IMR-90 (cell line): ENCODE measurements around the gene PADI2. TPM values are rescaled to one million over a fixed set of nuclear protein-coding genes. Genes with fewer than 3 reads are reported as not detected.

ENCODE experiments used
- ATAC-seq: fragments of 200-7000 bp; cut with Tn5 transposase; 2 replicates; pipeline ENCODE4 v1.9.1; 2020; ENCODE audit warnings: low read depth, mild to moderate bottlenecking, moderate library complexity
- BruUV-seq: library from RNA; stranded (reverse); fragments of 400-500 nt; replicated peaks from 2 replicates; lab custom pipeline; 2021; lab: Mats Ljungman, UMichigan
- CTCF ChIA-PET: fragments of 300-600 bp; formaldehyde crosslinking; extraction: SDS; loops from one replicate; lab custom pipeline; 2021; ENCODE audit warnings: antibody characterized with exemption; lab: Yijun Ruan, JAX
- POLR2A ChIA-PET: fragments of 300-600 bp; sonication (Branson Sonifier 250); formaldehyde crosslinking; loops from one replicate; lab custom pipeline; 2022; ENCODE audit warnings: antibody characterized with exemption; ENCODE audit not compliant: unreplicated experiment; lab: Charles Lee
- DNase-seq: peaks from one replicate; pipeline ENCODE4 v3.0.0; 2013
- H2AFZ ChIP-seq: replicated peaks from 2 replicates; pipeline ENCODE3; 2013; ENCODE audit warnings: low read length, mild to moderate bottlenecking; ENCODE audit not compliant: poor library complexity
- H2AK5ac ChIP-seq: 2 replicates; pipeline ENCODE4 v1.6.1; 2013; ENCODE audit warnings: low read depth, low read length, inconsistent platforms
- H2AK9ac ChIP-seq: replicated peaks from 2 replicates; pipeline ENCODE3; 2013; ENCODE audit warnings: mild to moderate bottlenecking, low read depth, low read length, moderate library complexity; ENCODE audit not compliant: poor library complexity
- H2BK120ac ChIP-seq: 2 replicates; pipeline ENCODE4 v1.6.1; 2013; ENCODE audit warnings: low read depth, low read length, inconsistent platforms
- H2BK15ac ChIP-seq: 3 replicates; pipeline ENCODE4 v1.6.1; 2013; ENCODE audit warnings: low read depth, low read length, inconsistent platforms
- H2BK20ac ChIP-seq: 2 replicates; pipeline ENCODE4 v1.6.1; 2013; ENCODE audit warnings: low read depth, mild to moderate bottlenecking, inconsistent platforms, low read length, moderate library complexity
- H2BK5ac ChIP-seq: 2 replicates; pipeline ENCODE4 v1.6.1; 2013; ENCODE audit warnings: mild to moderate bottlenecking, low read depth, low read length, inconsistent platforms; ENCODE audit not compliant: poor library complexity, severe bottlenecking
- H3K14ac ChIP-seq: replicated peaks from 2 replicates; pipeline ENCODE4 v1.6.1; 2013; ENCODE audit warnings: low read depth, low read length, inconsistent platforms
- H3K18ac ChIP-seq: 2 replicates; pipeline ENCODE4 v1.6.1; 2013; ENCODE audit warnings: low read depth, low read length, control low read depth
- H3K23ac ChIP-seq: 2 replicates; pipeline ENCODE4 v1.6.1; 2013; ENCODE audit warnings: low read depth, low read length, inconsistent platforms
- H3K27ac ChIP-seq: 2 replicates; pipeline ENCODE4 v1.5.1; 2013; ENCODE audit warnings: mild to moderate bottlenecking, control low read depth, low read length; ENCODE audit not compliant: insufficient read depth
- H3K27me3 ChIP-seq: 2 replicates; pipeline ENCODE4 v1.6.1; 2013; ENCODE audit warnings: low read length; ENCODE audit not compliant: control insufficient read depth, insufficient read depth
- H3K36me3 ChIP-seq: 2 replicates; pipeline ENCODE4 v1.6.1; 2013; ENCODE audit warnings: low read length, mixed read lengths; ENCODE audit not compliant: control insufficient read depth, insufficient read depth
- H3K4ac ChIP-seq: 2 replicates; pipeline ENCODE4 v1.6.1; 2013; ENCODE audit warnings: low read depth, low read length, inconsistent platforms
- H3K4me1 ChIP-seq: 2 replicates; pipeline ENCODE4 v1.6.1; 2013; ENCODE audit warnings: low read length, mixed read lengths; ENCODE audit not compliant: control insufficient read depth, insufficient read depth
- H3K4me2 ChIP-seq: 2 replicates; pipeline ENCODE4 v1.6.1; 2013; ENCODE audit warnings: low read depth, mild to moderate bottlenecking, control low read depth, low read length, moderate library complexity
- H3K4me3 ChIP-seq: 2 replicates; pipeline ENCODE4 v1.5.1; 2013; ENCODE audit warnings: low read depth, mild to moderate bottlenecking, control low read depth, low read length, moderate library complexity; ENCODE audit not compliant: insufficient read depth
- H3K56ac ChIP-seq: 2 replicates; pipeline ENCODE4 v1.6.1; 2013; ENCODE audit warnings: low read length, inconsistent platforms; ENCODE audit not compliant: insufficient read depth; ENCODE audit errors: extremely low read depth
- H3K79me1 ChIP-seq, 2 experiments: 2 replicates each; pipeline ENCODE4 v1.6.1; 2013; ENCODE audit warnings: low read length in 2 of 2, inconsistent platforms in 1 of 2, low read depth in 1 of 2
- H3K9ac ChIP-seq: 2 replicates; pipeline ENCODE4 v1.6.1; 2013; ENCODE audit warnings: low read depth, low read length, control low read depth
- H3K9me1 ChIP-seq: 2 replicates; pipeline ENCODE4 v1.6.1; 2013; ENCODE audit warnings: low read length, inconsistent platforms; ENCODE audit not compliant: insufficient read depth
- H3K9me3 ChIP-seq: 2 replicates; pipeline ENCODE4 v1.6.1; 2013; ENCODE audit warnings: low read length; ENCODE audit not compliant: control insufficient read depth, insufficient read depth
- H4K20me1 ChIP-seq: 2 replicates; pipeline ENCODE4 v1.6.1; 2013; ENCODE audit warnings: low read length, inconsistent platforms; ENCODE audit not compliant: insufficient read depth
- H4K5ac ChIP-seq: 2 replicates; pipeline ENCODE4 v1.6.1; 2013; ENCODE audit warnings: mild to moderate bottlenecking, low read depth, low read length, control low read depth
- H4K8ac ChIP-seq, 2 experiments: 2 replicates each; pipeline ENCODE4 v1.6.1; 2013; ENCODE audit warnings: low read depth in 2 of 2, low read length in 2 of 2, control low read depth in 1 of 2, inconsistent platforms in 1 of 2
- H4K91ac ChIP-seq: 2 replicates; pipeline ENCODE4 v1.6.1; 2013; ENCODE audit warnings: low read depth, low read length, inconsistent platforms; ENCODE audit not compliant: insufficient read depth
- CEBPB ChIP-seq: IDR thresholded peaks from 2 replicates; pipeline ENCODE4 v1.6.1; 2012; ENCODE audit warnings: low read depth, low read length, improper control_type of control experiment
- CHD1 ChIP-seq: IDR thresholded peaks from 2 replicates; pipeline ENCODE4 v1.6.1; 2012; ENCODE audit warnings: low read depth, low read length, improper control_type of control experiment
- CTCF ChIP-seq: conservative IDR thresholded peaks from 2 replicates; pipeline ENCODE4 v1.5.1; 2012; ENCODE audit warnings: mild to moderate bottlenecking, low read depth, low read length, improper control_type of control experiment
- ELK1 ChIP-seq: fragments of 150-350 bp; IDR thresholded peaks from 2 replicates; pipeline ENCODE4 v1.6.1; 2016; ENCODE audit warnings: low read depth, mild to moderate bottlenecking, low read length, moderate library complexity, borderline replicate concordance
- FOS ChIP-seq: fragments of 150-350 bp; IDR thresholded peaks from 2 replicates; pipeline ENCODE4 v1.6.1; 2016; ENCODE audit warnings: low read depth, low read length
- MAFK ChIP-seq: IDR thresholded peaks from 2 replicates; pipeline ENCODE4 v1.6.1; 2012; ENCODE audit warnings: low read depth, low read length, improper control_type of control experiment
- MAZ ChIP-seq: IDR thresholded peaks from 2 replicates; pipeline ENCODE4 v1.6.1; 2012; ENCODE audit warnings: low read depth, mild to moderate bottlenecking, low read length, improper control_type of control experiment, moderate library complexity, borderline replicate concordance
- MXI1 ChIP-seq: IDR thresholded peaks from 2 replicates; pipeline ENCODE4 v1.6.1; 2012; ENCODE audit warnings: low read depth, mild to moderate bottlenecking, low read length, moderate library complexity, borderline replicate concordance
- RAD21 ChIP-seq: IDR thresholded peaks from 2 replicates; pipeline ENCODE4 v1.6.1; 2012; ENCODE audit warnings: low read length, improper control_type of control experiment
- RCOR1 ChIP-seq: IDR thresholded peaks from 2 replicates; pipeline ENCODE4 v1.6.1; 2012; ENCODE audit warnings: mild to moderate bottlenecking, low read length, improper control_type of control experiment; ENCODE audit not compliant: insufficient replicate concordance
- SMC3 ChIP-seq: fragments of 150-350 bp; IDR thresholded peaks from 2 replicates; pipeline ENCODE4 v1.6.1; 2016; ENCODE audit warnings: low read depth, mild to moderate bottlenecking, antibody characterized with exemption, low read length, moderate library complexity
- USF2 ChIP-seq: fragments of 150-350 bp; IDR thresholded peaks from 2 replicates; pipeline ENCODE4 v1.6.1; 2017; ENCODE audit warnings: mild to moderate bottlenecking, antibody characterized with exemption, low read length, low read depth
- WGBS, 2 experiments: methylation state at CpG; one replicate each; pipeline versions ENCODE4 v1.1.5 to v1.1.7; 2013; ENCODE audit warnings: missing lambda C conversion rate in 2 of 2; ENCODE audit not compliant: insufficient read length in 1 of 2; ENCODE audit errors: extremely low coverage in 2 of 2; 5-methylcytosine and 5-hydroxymethylcytosine counted together
- dilution Hi-C: fragments of 300-500 bp; cut with HindIII; formaldehyde crosslinking; loops from one replicate; pipeline ENCODE4 v1.14.3; 2018; ENCODE audit warnings: low sequenced_read_pairs; ENCODE audit not compliant: unreplicated experiment
- in situ Hi-C: fragments of 300-500 bp; cut with MboI; formaldehyde crosslinking; loops from 3 replicates; pipeline ENCODE4 v1.14.3; 2019; ENCODE audit warnings: low sequenced_read_pairs, inconsistent platforms, mixed read lengths
- intact Hi-C: fragments of 100-400 bp; cut with micrococcal nuclease; formaldehyde crosslinking; loops from 2 replicates; pipeline ENCODE4 v1.10.0; 2022
- polyA plus RNA-seq, 3 experiments: library from polyadenylated mRNA; depleted of rRNA; stranded (reverse); fragments of >200 nt; gene quantifications; 2 replicates each; pipeline ENCODE4 v1.2.3, GENCODE V29; 2012; ENCODE audit warnings: low replicate concordance in 1 of 3
- total RNA-seq: library from RNA; depleted of rRNA; stranded (reverse); fragments of >200 nt; gene quantifications from 2 replicates; pipeline ENCODE4 v1.2.3, GENCODE V29; 2012

The PADI2 gene
- total and polyA plus RNA-seq, 2 of the 4 experiments (the other 2 are of a cell fraction) = not detected

- Histone ChIP-seq H3K27ac (no peak overlapping the region), H4K20me1 (no peaks in the 10 kb centered on the region), H3K4me2 (no peak overlapping the region), H3K27me3 (peaks cover 25% of the 10 kb centered on the region), H2BK15ac (no peak overlapping the region), H3K79me1 (no peaks in the 10 kb centered on the region), H2AK5ac (no peak overlapping the region), H2AFZ (no peak overlapping the region), H3K4me3 (no peak overlapping the region), H3K9me3 (peaks cover 2% of the 10 kb centered on the region; the same call in 1 of the 2 replicates), H3K4ac (no peak overlapping the region), H3K18ac (no peak overlapping the region), H2AK9ac (no peak overlapping the region), H3K9ac (no peak overlapping the region), H3K23ac (no peak overlapping the region), H3K56ac (no peak overlapping the region), H3K36me3 (no peaks in the 10 kb centered on the region), H2BK20ac (no peak overlapping the region), H4K5ac (no peak overlapping the region), H2BK120ac (no peak overlapping the region), H3K9me1 (no peaks in the 10 kb centered on the region), H2BK5ac (no peak overlapping the region), H3K14ac (no peak overlapping the region), H4K91ac (no peak overlapping the region), H3K4me1 (no peaks in the 10 kb centered on the region), H4K8ac (no peak overlapping the region)
- in situ Hi-C loops (no loop called here), dilution Hi-C loops (no loop called here), intact Hi-C loops (no loop called here)
- no TSS peak for BruUV-seq
- DNase-seq (no peak), ATAC-seq (no peak)
- ChIA-PET POLR2A (no interaction called here), CTCF (no interaction called here)
- WGBS, 2 experiments = no CpG with 5 or more reads among the region's 2 CpGs
- TF ChIP-seq MXI1 (no peak), RCOR1 (no peak), ELK1 (no peak), CTCF (no peak), USF2 (no peak), RAD21 (no peak), SMC3 (no peak), CHD1 (no peak), FOS (no peak), CEBPB (no peak), MAZ (no peak), MAFK (no peak)
Measured at GRCh38 chr1:17145648-17146047, 26.4 kb upstream of the PADI2 start.
